ENCODE data around the gene AVPI1. TPM values are rescaled to one million over a fixed set of nuclear protein-coding genes. Genes with fewer than 3 reads are reported as not detected.

The AVPI1 gene
- total and polyA plus RNA-seq, 2 of the 13 experiments (the other 11 are each of a cell fraction or from before 2014, with no cell fraction given): 39.8 to 61.2 TPM

GRCh38 chr10:97685395-97685958 is 1.6 kb downstream of the AVPI1 start (continued):
- TF ChIP-seq, protein P1, sequence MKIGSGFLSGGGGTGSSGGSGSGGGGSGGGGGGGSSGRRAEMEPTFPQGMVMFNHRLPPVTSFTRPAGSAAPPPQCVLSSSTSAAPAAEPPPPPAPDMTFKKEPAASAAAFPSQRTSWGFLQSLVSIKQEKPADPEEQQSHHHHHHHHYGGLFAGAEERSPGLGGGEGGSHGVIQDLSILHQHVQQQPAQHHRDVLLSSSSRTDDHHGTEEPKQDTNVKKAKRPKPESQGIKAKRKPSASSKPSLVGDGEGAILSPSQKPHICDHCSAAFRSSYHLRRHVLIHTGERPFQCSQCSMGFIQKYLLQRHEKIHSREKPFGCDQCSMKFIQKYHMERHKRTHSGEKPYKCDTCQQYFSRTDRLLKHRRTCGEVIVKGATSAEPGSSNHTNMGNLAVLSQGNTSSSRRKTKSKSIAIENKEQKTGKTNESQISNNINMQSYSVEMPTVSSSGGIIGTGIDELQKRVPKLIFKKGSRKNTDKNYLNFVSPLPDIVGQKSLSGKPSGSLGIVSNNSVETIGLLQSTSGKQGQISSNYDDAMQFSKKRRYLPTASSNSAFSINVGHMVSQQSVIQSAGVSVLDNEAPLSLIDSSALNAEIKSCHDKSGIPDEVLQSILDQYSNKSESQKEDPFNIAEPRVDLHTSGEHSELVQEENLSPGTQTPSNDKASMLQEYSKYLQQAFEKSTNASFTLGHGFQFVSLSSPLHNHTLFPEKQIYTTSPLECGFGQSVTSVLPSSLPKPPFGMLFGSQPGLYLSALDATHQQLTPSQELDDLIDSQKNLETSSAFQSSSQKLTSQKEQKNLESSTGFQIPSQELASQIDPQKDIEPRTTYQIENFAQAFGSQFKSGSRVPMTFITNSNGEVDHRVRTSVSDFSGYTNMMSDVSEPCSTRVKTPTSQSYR (CRISPR knock-in tag; IDR thresholded peaks at IDR 0.05; ENCODE audit: borderline replicate concordance): no peak
- TF ChIP-seq POLR2G (IDR thresholded peaks at IDR 0.05; ENCODE audit: low read depth, low read length) (peak; percentile 67), ZFX (CRISPR knock-in tag; IDR thresholded peaks at IDR 0.05; ENCODE audit: low read depth) (peak; percentile 93), GFI1 (CRISPR knock-in tag; IDR thresholded peaks at IDR 0.05; ENCODE audit: borderline replicate concordance) (peak; percentile 41; the same call in 1 of the 2 replicates), SOX6 (IDR thresholded peaks at IDR 0.05) (no peak), SOX6 (CRISPR knock-in tag; IDR thresholded peaks at IDR 0.05) (no peak), AHR (CRISPR knock-in tag; IDR thresholded peaks at IDR 0.05) (0 out of 2 replicates have a peak, but pooled peaks have one; percentile 54), HOXD1 (CRISPR knock-in tag; IDR thresholded peaks at IDR 0.05) (no peak), ZBTB37 (CRISPR knock-in tag; IDR thresholded peaks at IDR 0.05) (peak; percentile 41; the same call in 1 of the 2 replicates), TARDBP (CRISPR knock-in tag; IDR thresholded peaks at IDR 0.05) (no peak), GABPA (IDR thresholded peaks at IDR 0.05; ENCODE audit: low read depth, low read length) (no peak), GABPA (CRISPR knock-in tag; IDR thresholded peaks at IDR 0.05; ENCODE audit: low read depth) (no peak), HMG20B (CRISPR knock-in tag; conservative IDR thresholded peaks at IDR 0.05) (no peak), ZNF558 (CRISPR knock-in tag; IDR thresholded peaks at IDR 0.05; ENCODE audit: borderline replicate concordance) (0 out of 2 replicates have a peak, but pooled peaks have one; percentile 44), ZNF350 (CRISPR knock-in tag; IDR thresholded peaks at IDR 0.05; ENCODE audit: borderline replicate concordance, low read depth) (peak; percentile 69; the same call in 1 of the 2 replicates), ZNF788 (CRISPR knock-in tag; IDR thresholded peaks at IDR 0.05; ENCODE audit: borderline replicate concordance) (peak; percentile 18; the same call in 1 of the 2 replicates), HDAC2 (CRISPR knock-in tag; IDR thresholded peaks at IDR 0.05) (0 out of 2 replicates have a peak, but pooled peaks have one; percentile 7), PHF8 (CRISPR knock-in tag; IDR thresholded peaks at IDR 0.05) (0 out of 2 replicates have a peak, but pooled peaks have one; percentile 32), ZNF615 (CRISPR knock-in tag; IDR thresholded peaks at IDR 0.05; ENCODE audit: borderline replicate concordance) (peak; percentile 81; the same call in 1 of the 2 replicates), ZFP90 (CRISPR knock-in tag; IDR thresholded peaks at IDR 0.05; ENCODE audit: borderline replicate concordance) (no peak)
- TF ChIP-seq, protein P2, sequence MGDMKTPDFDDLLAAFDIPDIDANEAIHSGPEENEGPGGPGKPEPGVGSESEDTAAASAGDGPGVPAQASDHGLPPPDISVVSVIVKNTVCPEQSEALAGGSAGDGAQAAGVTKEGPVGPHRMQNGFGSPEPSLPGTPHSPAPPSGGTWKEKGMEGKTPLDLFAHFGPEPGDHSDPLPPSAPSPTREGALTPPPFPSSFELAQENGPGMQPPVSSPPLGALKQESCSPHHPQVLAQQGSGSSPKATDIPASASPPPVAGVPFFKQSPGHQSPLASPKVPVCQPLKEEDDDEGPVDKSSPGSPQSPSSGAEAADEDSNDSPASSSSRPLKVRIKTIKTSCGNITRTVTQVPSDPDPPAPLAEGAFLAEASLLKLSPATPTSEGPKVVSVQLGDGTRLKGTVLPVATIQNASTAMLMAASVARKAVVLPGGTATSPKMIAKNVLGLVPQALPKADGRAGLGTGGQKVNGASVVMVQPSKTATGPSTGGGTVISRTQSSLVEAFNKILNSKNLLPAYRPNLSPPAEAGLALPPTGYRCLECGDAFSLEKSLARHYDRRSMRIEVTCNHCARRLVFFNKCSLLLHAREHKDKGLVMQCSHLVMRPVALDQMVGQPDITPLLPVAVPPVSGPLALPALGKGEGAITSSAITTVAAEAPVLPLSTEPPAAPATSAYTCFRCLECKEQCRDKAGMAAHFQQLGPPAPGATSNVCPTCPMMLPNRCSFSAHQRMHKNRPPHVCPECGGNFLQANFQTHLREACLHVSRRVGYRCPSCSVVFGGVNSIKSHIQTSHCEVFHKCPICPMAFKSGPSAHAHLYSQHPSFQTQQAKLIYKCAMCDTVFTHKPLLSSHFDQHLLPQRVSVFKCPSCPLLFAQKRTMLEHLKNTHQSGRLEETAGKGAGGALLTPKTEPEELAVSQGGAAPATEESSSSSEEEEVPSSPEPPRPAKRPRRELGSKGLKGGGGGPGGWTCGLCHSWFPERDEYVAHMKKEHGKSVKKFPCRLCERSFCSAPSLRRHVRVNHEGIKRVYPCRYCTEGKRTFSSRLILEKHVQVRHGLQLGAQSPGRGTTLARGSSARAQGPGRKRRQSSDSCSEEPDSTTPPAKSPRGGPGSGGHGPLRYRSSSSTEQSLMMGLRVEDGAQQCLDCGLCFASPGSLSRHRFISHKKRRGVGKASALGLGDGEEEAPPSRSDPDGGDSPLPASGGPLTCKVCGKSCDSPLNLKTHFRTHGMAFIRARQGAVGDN (CRISPR knock-in tag; IDR thresholded peaks at IDR 0.05): peak; percentile 27; the same call in 1 of the 2 replicates

Measured in HepG2 (cell line).